Brain microvascular endothelial cell (primary cell): ENCODE measurements around the gene COP1.

ENCODE experiments used
- DNase-seq: peaks from one replicate; pipeline ENCODE4 v3.0.0-alpha.2; 2020
- H3K27ac ChIP-seq: fragments of 250-450 bp; sonication (Bioruptor Pico); 2 replicates; pipeline ENCODE4 v1.5.1; 2020; ENCODE audit warnings: mild to moderate bottlenecking, moderate library complexity
- H3K27me3 ChIP-seq: fragments of 250-450 bp; sonication (Bioruptor Pico); replicated peaks from 2 replicates; pipeline ENCODE4 v1.5.1; 2020; ENCODE audit warnings: mild to moderate bottlenecking
- H3K36me3 ChIP-seq: fragments of 250-450 bp; sonication (Bioruptor Pico); replicated peaks from 2 replicates; pipeline ENCODE4 v1.5.1; 2020; ENCODE audit warnings: mild to moderate bottlenecking
- H3K4me3 ChIP-seq: 2 replicates; pipeline ENCODE4 v1.5.1; 2011; ENCODE audit warnings: low read depth, mild to moderate bottlenecking, control low read depth, low read length, moderate library complexity
- in situ Hi-C: cut with HindIII; loops from 2 replicates; pipeline ENCODE4 v1.10.0; 2017; ENCODE audit warnings: low sequenced_read_pairs, low pct_ligation_motif_present
- TF ChIP-seq, protein P1 (sequence below): IDR thresholded peaks from 2 replicates; pipeline ENCODE4 v1.5.1; 2011; ENCODE audit warnings: low read depth, mild to moderate bottlenecking, moderate library complexity, low read length, control low read depth, inconsistent platforms; ENCODE audit errors: missing control alignments

COP1 gene

DNA sequence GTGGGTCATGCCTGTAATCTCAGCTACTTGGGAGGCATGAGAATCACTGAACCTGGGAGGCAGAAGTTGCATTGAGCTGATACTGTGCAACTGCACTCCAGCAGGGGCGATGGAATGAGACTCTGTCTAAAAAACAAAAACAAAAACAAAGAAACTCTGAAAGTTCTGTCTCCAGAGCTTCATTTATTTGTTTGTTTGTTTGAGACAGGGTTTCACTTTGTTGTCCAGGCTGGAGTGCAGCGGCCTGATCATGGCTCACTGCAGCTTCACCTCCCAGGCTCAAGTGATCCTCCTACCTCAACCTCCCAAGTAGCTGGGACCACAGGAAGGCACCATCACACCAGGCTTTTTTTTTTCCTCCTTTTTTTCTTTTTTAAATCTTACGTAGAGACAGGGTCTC, 271.9 kb downstream of the COP1 start:
- Histone ChIP-seq H3K27me3 (no peaks in the 10 kb centered on the region), H3K4me3 (no peak overlapping the region), H3K27ac (no peak overlapping the region), H3K36me3 (no peaks in the 10 kb centered on the region)
- no peak for DNase-seq
- TF ChIP-seq, protein P1, sequence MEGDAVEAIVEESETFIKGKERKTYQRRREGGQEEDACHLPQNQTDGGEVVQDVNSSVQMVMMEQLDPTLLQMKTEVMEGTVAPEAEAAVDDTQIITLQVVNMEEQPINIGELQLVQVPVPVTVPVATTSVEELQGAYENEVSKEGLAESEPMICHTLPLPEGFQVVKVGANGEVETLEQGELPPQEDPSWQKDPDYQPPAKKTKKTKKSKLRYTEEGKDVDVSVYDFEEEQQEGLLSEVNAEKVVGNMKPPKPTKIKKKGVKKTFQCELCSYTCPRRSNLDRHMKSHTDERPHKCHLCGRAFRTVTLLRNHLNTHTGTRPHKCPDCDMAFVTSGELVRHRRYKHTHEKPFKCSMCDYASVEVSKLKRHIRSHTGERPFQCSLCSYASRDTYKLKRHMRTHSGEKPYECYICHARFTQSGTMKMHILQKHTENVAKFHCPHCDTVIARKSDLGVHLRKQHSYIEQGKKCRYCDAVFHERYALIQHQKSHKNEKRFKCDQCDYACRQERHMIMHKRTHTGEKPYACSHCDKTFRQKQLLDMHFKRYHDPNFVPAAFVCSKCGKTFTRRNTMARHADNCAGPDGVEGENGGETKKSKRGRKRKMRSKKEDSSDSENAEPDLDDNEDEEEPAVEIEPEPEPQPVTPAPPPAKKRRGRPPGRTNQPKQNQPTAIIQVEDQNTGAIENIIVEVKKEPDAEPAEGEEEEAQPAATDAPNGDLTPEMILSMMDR, result no peak
- in situ Hi-C loops, result no loop called here

DNA sequence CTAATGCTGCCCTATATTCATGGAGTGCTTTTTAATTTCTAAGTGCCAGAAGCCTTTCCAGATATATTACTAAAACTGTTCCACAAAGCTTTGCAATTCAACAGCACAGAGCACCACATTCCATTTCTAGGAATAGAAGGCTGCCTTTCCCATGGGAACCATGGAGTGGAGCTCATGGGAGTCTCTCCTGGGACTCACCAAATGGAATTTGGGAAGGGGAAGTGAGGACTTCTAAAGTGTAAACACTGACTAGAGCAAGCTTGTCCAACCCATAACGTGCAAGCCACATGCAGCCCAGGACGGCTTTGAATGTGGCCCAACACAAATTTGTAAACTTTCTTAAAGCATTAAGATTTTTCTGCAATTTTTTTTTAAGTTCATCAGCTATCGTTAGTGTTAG, 273.3 kb downstream of the COP1 start:
- TF ChIP-seq, protein P1, result no peak
- Histone ChIP-seq H3K4me3 (no peak overlapping the region), H3K36me3 (no peaks in the 10 kb centered on the region), H3K27ac (no peak overlapping the region), H3K27me3 (no peaks in the 10 kb centered on the region)
- in situ Hi-C loops, result no loop called here
- DNase-seq, result peak; percentile 14

DNA sequence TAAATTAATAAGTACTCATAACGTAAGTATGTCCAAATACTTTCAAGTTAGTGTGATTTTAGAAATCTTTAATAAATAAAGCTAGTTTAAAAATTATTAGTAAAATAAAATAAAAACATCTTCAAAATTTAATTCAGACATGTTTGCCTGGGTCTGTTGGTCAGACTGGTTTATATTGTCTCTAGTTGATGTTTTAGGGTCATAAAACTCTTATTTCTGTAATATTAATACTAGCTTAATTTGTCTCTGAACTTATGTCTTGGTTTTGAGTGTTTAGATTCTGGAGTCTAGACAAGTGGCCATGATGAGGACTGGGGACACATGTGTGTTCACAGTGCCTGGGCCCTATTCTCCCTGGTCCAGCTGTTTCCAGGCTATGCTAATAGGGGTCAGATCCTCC, 279.1 kb downstream of the COP1 start:
- in situ Hi-C loops, result no loop called here

DNA sequence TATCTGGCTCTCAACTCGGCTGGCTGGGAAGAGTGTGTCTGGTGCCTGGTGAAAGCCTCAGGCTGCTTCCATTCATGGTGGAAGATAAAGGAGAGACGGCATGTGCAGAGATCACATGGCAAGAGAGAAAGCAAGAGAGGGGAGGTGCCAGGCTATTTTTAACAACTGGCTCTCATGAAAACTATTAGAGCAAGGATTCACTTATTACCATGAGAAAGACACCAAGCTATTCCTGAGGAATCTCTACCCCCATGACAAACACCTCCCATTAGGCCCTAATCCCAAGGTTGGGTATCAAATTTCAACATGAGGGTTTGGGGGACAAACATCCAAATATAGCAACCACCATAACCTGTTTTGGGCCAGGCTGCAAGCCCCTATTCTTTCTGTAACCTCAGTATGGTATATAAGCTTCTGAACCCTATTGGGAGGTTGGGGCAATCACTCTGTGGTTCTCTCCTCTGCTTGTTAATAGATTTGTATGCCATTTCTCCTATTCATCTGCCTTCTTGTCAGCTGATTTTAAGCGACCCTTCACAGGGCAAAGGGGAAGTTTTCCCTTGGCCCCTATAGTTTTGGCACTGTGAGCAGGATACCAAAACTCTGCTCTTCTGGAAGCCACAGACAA, 284.7 kb downstream of the COP1 start:
- TF ChIP-seq, protein P1, result no peak
- H3K27ac ChIP-seq, result no peak overlapping the region
- in situ Hi-C loops, result no loop called here
- no peak for DNase-seq
- H3K36me3 ChIP-seq, result no peaks in the 10 kb centered on the region
- H3K27me3 ChIP-seq, result no peaks in the 10 kb centered on the region
- no peak overlapping the region for H3K4me3 ChIP-seq

More for the DNA sequence above, 279.1 kb downstream of the COP1 start:
- Histone ChIP-seq H3K27ac (no peak overlapping the region), H3K4me3 (no peak overlapping the region), H3K27me3 (no peaks in the 10 kb centered on the region), H3K36me3 (no peaks in the 10 kb centered on the region)
- DNase-seq, result no peak
- TF ChIP-seq, protein P1, result no peak

DNA sequence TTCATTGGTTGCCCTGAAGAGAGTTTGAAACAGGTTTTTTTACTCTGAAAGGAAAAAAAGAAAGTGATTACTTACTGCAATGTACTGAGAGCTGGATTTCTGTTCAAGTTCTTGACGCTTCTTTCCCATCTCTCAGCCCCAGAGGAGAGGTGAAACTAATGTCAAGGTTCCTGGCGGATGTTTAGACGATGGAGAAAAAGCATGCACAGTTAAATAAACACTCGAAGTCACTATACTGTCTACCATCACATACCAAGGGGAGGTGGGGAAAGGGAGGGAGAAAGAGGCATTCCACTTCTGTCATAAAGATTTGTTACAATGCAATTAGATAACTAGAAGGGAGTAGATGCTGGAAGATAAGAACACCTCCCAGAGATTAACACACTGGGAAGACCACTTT, 286.7 kb downstream of the COP1 start:
- TF ChIP-seq, protein P1, result no peak
- DNase-seq, result no peak
- Histone ChIP-seq H3K4me3 (no peak overlapping the region), H3K27me3 (no peaks in the 10 kb centered on the region), H3K36me3 (no peaks in the 10 kb centered on the region), H3K27ac (no peak overlapping the region)
- in situ Hi-C loops, result no loop called here

DNA sequence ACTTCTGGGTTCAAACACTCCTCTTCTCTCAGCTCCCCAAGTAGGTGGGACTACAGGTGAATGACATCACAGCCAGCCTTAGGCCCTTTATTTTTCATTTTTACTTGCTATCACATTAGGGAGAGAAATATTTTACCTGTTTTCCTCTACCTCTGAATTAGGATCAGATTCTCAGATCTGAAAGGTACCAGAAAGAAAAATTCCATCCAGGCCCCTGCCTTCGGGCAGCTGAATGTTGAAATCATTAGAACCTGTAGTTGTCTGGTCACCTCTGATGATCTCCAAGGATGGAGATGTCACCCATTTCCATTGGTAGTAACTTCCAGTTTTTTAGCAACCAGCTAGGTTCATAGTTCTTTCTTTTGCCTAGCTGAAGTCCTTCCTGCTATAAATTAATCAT, 288.1 kb downstream of the COP1 start:
- Histone ChIP-seq H3K27me3 (no peaks in the 10 kb centered on the region), H3K27ac (no peak overlapping the region), H3K4me3 (no peak overlapping the region), H3K36me3 (no peaks in the 10 kb centered on the region)
- in situ Hi-C loops, result no loop called here
- no peak for DNase-seq
- TF ChIP-seq, protein P1, result no peak
